ENCODE results near the gene ANKRD29.
A peak's percentile ranks its signal among the peaks of the same experiment; 100 is the strongest.

ANKRD29 gene

DNA sequence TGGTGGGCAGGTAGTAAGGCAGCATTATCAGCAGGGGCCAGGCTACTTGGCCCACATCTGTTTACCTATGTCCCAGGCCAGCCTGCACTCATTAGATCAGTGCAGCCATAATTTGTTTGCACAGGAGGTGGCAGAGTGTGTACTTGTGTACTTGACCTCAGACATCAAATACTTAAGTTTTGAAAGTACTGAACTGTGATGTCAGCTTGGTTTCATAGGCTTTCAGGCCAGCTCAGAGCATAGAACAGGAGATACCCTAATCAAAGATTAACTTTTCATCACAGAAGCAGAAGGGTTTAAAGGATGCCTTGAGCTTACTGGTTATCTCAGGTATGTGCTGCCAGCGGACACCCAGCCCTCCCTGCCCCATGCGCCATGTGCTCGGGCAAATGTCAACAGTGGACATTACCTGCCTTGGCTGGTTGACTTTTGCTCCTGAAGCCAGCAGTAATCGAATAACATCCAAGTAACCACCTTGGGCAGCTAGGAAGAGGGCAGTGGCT lies 33.2 kb downstream of the ANKRD29 start (continued):
- TF ChIP-seq, protein P1, sequence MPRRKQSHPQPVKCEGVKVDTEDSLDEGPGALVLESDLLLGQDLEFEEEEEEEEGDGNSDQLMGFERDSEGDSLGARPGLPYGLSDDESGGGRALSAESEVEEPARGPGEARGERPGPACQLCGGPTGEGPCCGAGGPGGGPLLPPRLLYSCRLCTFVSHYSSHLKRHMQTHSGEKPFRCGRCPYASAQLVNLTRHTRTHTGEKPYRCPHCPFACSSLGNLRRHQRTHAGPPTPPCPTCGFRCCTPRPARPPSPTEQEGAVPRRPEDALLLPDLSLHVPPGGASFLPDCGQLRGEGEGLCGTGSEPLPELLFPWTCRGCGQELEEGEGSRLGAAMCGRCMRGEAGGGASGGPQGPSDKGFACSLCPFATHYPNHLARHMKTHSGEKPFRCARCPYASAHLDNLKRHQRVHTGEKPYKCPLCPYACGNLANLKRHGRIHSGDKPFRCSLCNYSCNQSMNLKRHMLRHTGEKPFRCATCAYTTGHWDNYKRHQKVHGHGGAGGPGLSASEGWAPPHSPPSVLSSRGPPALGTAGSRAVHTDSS (tag by site-specific recombination; IDR thresholded peaks at IDR 0.05): no peak
- TF ChIP-seq, protein P2, sequence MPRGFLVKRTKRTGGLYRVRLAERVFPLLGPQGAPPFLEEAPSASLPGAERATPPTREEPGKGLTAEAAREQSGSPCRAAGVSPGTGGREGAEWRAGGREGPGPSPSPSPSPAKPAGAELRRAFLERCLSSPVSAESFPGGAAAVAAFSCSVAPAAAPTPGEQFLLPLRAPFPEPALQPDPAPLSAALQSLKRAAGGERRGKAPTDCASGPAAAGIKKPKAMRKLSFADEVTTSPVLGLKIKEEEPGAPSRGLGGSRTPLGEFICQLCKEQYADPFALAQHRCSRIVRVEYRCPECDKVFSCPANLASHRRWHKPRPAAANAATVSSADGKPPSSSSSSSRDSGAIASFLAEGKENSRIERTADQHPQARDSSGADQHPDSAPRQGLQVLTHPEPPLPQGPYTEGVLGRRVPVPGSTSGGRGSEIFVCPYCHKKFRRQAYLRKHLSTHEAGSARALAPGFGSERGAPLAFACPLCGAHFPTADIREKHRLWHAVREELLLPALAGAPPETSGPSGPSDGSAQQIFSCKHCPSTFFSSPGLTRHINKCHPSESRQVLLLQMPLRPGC (tag by site-specific recombination; IDR thresholded peaks at IDR 0.05): no peak
- TF ChIP-seq ZNF37A (tag by site-specific recombination; IDR thresholded peaks at IDR 0.05) (no peak), ZSCAN30 (tag by site-specific recombination; IDR thresholded peaks at IDR 0.05) (0 out of 2 replicates have a peak, but pooled peaks have one; percentile 7), HOXC10 (CRISPR knock-in tag; IDR thresholded peaks at IDR 0.05) (no peak), ZNF19 (tag by site-specific recombination; IDR thresholded peaks at IDR 0.05; ENCODE audit: low read depth) (no peak), ZNF350 (tag by site-specific recombination; IDR thresholded peaks at IDR 0.05) (no peak), ZFP37 (tag by site-specific recombination; IDR thresholded peaks at IDR 0.05) (no peak), ZNF549 (tag by site-specific recombination; IDR thresholded peaks at IDR 0.05) (no peak), BCL11A (tag by site-specific recombination; IDR thresholded peaks at IDR 0.05; ENCODE audit: low read depth) (no peak), ZBTB8A (tag by site-specific recombination; IDR thresholded peaks at IDR 0.05) (no peak), ZNF416 (tag by site-specific recombination; IDR thresholded peaks at IDR 0.05) (no peak), ZNF266 (tag by site-specific recombination; IDR thresholded peaks at IDR 0.05; ENCODE audit: low read depth) (no peak), ZNF658 (tag by site-specific recombination; IDR thresholded peaks at IDR 0.05) (no peak), ZNF596 (tag by site-specific recombination; IDR thresholded peaks at IDR 0.05) (no peak), ZNF146 (tag by site-specific recombination; IDR thresholded peaks at IDR 0.05) (no peak), ZNF529 (tag by site-specific recombination; IDR thresholded peaks at IDR 0.05; ENCODE audit: insufficient replicate concordance) (no peak), ZSCAN16 (tag by site-specific recombination; IDR thresholded peaks at IDR 0.05) (no peak), ZXDB (tag by site-specific recombination; IDR thresholded peaks at IDR 0.05) (peak; percentile 64)
- TF ChIP-seq, protein P3, sequence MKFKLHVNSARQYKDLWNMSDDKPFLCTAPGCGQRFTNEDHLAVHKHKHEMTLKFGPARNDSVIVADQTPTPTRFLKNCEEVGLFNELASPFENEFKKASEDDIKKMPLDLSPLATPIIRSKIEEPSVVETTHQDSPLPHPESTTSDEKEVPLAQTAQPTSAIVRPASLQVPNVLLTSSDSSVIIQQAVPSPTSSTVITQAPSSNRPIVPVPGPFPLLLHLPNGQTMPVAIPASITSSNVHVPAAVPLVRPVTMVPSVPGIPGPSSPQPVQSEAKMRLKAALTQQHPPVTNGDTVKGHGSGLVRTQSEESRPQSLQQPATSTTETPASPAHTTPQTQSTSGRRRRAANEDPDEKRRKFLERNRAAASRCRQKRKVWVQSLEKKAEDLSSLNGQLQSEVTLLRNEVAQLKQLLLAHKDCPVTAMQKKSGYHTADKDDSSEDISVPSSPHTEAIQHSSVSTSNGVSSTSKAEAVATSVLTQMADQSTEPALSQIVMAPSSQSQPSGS (tag by site-specific recombination; IDR thresholded peaks at IDR 0.05; ENCODE audit: low read depth): no peak
- TF ChIP-seq, protein P4, sequence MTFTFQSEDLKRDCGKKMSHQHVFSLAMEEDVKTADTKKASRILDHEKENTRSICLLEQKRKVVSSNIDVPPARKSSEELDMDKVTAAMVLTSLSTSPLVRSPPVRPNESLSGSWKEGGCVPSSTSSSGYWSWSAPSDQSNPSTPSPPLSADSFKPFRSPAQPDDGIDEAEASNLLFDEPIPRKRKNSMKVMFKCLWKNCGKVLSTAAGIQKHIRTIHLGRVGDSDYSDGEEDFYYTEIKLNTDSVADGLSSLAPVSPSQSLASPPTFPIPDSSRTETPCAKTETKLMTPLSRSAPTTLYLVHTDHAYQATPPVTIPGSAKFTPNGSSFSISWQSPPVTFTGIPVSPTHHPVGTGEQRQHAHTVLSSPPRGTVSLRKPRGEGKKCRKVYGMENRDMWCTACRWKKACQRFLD (tag by site-specific recombination; IDR thresholded peaks at IDR 0.05): no peak
- TF ChIP-seq, protein P5, sequence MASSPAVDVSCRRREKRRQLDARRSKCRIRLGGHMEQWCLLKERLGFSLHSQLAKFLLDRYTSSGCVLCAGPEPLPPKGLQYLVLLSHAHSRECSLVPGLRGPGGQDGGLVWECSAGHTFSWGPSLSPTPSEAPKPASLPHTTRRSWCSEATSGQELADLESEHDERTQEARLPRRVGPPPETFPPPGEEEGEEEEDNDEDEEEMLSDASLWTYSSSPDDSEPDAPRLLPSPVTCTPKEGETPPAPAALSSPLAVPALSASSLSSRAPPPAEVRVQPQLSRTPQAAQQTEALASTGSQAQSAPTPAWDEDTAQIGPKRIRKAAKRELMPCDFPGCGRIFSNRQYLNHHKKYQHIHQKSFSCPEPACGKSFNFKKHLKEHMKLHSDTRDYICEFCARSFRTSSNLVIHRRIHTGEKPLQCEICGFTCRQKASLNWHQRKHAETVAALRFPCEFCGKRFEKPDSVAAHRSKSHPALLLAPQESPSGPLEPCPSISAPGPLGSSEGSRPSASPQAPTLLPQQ (tag by site-specific recombination; IDR thresholded peaks at IDR 0.05): peak; percentile 37; the same call in 1 of the 2 replicates
- TF ChIP-seq, protein P6, sequence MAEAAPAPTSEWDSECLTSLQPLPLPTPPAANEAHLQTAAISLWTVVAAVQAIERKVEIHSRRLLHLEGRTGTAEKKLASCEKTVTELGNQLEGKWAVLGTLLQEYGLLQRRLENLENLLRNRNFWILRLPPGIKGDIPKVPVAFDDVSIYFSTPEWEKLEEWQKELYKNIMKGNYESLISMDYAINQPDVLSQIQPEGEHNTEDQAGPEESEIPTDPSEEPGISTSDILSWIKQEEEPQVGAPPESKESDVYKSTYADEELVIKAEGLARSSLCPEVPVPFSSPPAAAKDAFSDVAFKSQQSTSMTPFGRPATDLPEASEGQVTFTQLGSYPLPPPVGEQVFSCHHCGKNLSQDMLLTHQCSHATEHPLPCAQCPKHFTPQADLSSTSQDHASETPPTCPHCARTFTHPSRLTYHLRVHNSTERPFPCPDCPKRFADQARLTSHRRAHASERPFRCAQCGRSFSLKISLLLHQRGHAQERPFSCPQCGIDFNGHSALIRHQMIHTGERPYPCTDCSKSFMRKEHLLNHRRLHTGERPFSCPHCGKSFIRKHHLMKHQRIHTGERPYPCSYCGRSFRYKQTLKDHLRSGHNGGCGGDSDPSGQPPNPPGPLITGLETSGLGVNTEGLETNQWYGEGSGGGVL (tag by site-specific recombination; IDR thresholded peaks at IDR 0.05): no peak; the same call in 1 of the 2 replicates
- TF ChIP-seq, protein P7, sequence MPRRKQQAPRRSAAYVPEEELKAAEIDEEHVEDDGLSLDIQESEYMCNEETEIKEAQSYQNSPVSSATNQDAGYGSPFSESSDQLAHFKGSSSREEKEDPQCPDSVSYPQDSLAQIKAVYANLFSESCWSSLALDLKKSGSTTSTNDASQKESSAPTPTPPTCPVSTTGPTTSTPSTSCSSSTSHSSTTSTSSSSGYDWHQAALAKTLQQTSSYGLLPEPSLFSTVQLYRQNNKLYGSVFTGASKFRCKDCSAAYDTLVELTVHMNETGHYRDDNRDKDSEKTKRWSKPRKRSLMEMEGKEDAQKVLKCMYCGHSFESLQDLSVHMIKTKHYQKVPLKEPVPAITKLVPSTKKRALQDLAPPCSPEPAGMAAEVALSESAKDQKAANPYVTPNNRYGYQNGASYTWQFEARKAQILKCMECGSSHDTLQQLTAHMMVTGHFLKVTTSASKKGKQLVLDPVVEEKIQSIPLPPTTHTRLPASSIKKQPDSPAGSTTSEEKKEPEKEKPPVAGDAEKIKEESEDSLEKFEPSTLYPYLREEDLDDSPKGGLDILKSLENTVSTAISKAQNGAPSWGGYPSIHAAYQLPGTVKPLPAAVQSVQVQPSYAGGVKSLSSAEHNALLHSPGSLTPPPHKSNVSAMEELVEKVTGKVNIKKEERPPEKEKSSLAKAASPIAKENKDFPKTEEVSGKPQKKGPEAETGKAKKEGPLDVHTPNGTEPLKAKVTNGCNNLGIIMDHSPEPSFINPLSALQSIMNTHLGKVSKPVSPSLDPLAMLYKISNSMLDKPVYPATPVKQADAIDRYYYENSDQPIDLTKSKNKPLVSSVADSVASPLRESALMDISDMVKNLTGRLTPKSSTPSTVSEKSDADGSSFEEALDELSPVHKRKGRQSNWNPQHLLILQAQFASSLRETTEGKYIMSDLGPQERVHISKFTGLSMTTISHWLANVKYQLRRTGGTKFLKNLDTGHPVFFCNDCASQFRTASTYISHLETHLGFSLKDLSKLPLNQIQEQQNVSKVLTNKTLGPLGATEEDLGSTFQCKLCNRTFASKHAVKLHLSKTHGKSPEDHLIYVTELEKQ (tag by site-specific recombination; IDR thresholded peaks at IDR 0.05; ENCODE audit: borderline replicate concordance): no peak; the same call in 1 of the 2 replicates

All from HEK293 (cell line).